GM10266 (cell line): Measurements from ENCODE around the gene MRPL24.

Experiments
- DNase-seq: peaks from one replicate; pipeline ENCODE4 v3.0.0; 2012; ENCODE audit errors: extremely low spot score
- TF ChIP-seq, protein P1 (sequence below): IDR thresholded peaks from 2 replicates; pipeline ENCODE4 v1.5.1; 2012; ENCODE audit warnings: mild to moderate bottlenecking, low read depth; ENCODE audit not compliant: control insufficient read depth, insufficient read depth; ENCODE audit errors: missing control alignments

Gene MRPL24

DNA sequence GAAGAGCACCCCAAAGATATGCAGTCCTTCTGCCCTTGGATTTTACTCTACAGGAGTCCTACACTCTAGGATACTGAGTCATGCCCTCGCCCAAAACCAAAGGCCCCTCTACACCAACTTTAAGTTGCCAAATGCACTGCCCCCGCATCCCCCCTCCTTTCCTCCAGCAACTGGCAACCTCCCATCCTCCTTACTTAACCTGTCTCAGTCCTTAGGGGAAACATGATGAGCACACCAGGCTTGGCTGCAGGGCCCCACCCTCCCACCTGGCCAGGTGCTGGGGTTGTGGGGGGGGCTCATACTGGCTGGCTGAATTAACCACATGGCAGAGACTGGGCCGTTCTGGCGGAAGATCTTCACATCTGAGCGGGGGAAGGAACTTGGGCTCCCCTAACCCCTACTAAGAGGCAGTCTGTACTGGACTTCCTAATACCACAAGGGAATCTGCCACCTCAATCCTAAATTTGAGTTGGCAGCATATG is 9.3 kb upstream of the MRPL24 start:
- DNase-seq: peak; percentile 34
- TF ChIP-seq, protein P1, sequence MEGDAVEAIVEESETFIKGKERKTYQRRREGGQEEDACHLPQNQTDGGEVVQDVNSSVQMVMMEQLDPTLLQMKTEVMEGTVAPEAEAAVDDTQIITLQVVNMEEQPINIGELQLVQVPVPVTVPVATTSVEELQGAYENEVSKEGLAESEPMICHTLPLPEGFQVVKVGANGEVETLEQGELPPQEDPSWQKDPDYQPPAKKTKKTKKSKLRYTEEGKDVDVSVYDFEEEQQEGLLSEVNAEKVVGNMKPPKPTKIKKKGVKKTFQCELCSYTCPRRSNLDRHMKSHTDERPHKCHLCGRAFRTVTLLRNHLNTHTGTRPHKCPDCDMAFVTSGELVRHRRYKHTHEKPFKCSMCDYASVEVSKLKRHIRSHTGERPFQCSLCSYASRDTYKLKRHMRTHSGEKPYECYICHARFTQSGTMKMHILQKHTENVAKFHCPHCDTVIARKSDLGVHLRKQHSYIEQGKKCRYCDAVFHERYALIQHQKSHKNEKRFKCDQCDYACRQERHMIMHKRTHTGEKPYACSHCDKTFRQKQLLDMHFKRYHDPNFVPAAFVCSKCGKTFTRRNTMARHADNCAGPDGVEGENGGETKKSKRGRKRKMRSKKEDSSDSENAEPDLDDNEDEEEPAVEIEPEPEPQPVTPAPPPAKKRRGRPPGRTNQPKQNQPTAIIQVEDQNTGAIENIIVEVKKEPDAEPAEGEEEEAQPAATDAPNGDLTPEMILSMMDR: no peak

DNA sequence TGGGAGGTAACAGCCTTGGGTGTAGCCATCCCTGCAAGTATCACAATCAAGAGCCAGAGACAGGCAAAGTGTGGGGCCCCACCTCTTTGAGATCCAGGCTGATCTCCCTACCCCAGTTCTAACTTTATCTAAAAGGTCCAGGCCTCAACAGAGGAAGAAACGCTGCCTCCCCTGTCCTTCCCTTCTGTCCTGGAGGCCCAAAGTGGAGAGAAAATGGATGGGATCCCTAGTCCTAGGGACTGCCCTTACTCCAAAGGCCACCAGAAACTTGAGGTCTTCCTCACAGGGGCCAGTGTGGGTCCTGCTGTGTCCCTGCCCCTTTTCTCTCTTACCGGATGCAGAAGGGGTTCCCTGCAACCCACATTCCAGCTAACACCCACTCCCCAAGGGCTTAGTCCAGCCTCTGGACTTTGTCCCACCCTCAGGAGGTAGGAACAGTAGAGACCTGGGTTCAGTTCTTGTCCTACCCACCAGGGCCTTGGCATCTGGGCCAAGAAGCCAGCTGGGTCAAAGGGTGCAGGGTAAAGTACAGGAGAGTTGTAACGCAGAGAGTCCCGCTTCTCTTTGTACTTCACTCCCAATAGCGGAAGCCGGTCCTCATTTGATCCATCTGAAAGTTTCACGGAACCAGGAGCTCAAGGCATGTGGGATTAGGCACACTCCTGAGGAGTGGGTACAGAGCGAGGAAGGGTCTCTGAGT is 8.7 kb upstream of the MRPL24 start:
- TF ChIP-seq, protein P1: no peak
- DNase-seq: no peak

DNA sequence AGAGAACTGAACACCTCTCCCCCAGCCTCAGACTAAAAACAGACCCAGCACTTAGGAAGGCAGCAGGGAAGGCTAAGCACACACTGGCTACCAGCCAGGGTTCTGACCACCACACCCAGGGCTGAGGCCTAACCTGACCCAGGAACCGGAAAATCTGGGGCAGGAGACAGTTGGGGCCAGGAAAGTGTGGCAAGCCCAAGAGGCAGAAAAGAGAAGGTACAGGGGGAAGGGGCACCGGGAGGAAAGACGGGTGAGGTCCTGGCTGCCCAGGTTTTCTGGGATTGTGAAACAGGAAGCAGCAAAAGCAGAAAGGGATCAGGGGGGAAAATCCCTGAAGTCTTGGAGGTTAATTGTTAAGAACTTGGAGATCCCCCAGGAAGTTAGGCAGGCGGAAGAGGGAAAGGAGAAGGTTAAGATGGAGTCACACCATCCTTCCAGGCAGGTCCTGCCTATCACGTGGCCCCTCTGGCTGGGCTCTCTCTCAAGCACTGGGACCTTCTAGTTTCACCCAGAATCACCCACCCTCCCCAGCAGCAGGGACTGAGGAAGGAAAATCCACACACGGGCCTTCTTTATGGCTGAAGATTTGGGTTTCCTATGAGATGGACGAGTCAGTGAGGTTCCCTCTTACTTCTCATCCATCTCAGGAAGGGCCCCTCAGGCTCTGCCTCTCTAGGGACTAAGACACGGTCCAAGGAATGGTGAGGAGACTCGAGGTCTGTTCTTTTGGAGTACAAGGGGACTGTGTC is 8.0 kb upstream of the MRPL24 start:
- DNase-seq: no peak
- TF ChIP-seq, protein P1: no peak

DNA sequence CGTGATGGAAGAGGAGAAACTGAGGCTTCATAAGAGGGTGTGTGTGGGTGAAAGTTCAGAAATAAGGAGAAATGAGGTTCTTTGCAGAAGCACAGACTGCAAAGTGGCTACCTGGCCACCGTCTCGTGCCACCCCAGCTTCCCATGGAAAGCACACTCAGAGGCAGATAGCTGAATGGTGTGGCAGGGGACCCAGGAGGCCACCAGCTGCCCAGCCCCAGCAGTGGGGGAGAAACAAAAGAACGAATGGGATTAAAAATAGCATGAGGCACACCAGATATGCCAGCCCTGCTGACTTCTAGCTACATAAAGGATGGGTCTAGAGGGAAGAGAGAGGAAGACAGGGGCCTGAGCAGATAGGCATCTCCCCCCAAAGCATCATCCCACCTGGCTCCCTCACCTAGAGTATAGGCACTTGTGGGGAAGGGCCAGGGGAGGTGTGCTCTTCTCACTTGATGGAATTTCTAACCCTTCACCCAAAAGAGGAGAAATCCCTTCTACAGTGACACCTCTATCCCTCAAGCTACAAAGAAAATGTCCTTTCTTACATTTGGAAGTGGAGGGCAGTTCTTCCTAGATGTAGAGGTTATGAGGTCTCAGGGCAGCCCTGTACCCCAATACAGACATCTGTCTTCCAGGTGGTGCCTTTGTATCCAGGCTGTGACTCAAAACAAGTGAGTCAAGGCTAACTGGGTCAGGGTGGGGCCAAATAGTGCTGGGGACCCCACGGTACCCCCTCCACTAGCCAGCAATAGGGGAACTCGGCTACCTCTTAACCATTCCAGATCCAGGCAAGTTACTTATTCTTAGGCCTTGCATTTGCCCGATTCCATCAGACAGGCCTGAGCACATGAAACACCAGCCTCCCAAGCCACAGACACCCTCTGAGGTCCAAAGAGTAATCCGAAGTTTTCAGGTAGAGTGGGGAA is 7.1 kb upstream of the MRPL24 start:
- TF ChIP-seq, protein P1: no peak
- DNase-seq: no peak

DNA sequence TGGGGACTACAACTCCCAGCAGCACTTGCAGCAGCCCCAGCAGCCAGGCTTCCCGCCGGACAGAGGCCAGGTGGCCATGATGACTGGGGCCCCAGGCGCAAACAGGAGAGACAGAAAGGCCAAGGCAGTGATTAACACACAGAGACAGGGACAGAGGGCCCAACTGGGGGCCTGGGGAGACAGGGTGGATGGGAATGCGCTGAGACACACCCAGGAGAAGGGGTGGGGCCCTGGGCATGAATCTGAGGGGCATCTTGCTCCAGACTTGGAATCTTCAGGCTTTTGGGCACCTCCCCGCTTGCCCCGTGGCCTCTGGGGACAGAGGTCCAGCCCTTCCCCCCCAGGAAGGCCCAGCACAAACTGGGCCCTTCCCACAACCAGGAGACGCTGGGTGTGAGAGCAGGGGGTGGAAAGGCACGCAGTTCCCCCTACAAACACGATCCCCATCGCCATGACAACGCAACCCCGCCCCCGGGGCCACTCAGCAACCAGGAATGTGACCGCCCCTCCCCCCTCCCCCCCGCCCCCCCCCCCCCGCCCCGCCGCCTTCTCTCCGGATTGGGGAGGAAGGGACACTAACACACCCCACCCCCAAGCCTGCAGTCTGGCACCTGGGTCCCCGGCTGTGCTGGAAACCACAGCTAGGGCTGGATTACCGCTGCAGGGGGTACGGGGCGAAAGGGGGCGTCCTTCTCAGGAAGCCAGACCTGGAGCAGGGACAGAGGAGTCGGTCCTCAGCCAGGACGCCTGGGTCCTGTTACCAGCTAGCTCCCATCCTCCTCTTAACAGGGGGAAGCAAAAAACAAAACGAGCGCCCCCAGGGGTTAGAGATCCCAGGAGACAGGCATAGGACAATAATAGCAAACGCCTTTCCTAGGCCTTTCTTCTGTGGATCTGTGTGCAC is 6.1 kb upstream of the MRPL24 start:
- TF ChIP-seq, protein P1: peak; percentile 19
- DNase-seq: peak; percentile 61

DNA sequence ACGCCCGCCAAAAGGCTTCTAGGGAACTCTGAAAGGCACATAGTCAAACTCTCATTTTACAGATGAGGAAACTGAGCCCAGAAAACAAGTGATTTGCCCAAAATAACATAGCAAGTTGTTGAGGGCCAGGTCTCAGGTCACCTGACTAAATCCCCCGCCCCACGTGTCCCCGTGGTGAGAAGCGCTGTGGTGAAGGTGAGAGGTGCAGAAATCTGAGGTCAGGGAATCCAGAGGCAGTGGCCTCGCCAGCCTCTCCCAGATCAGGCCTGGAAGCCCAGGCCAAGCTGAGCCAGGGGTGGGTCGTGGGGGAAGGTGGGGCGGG is 5.5 kb upstream of the MRPL24 start:
- no peak for DNase-seq

More for the DNA sequence above, 5.5 kb upstream of the MRPL24 start:
- TF ChIP-seq, protein P1: no peak
